ENCODE measurements around the gene ULBP1. TPM values are rescaled to one million over a fixed set of nuclear protein-coding genes. Genes with fewer than 3 reads are reported as not detected.
"Not testable (repeated sequence)": the region's sequence is repeated elsewhere in the genome, so short reads cannot be mapped to it uniquely, and the experiment has no call there.

The ULBP1 gene
- total and polyA plus RNA-seq, 3 experiments from 2014 or later: 0.60 to 0.74 TPM; not detected in 1

GRCh38 chr6:149922091-149922490 is 41.7 kb upstream of the ULBP1 start:
- CTCF ChIA-PET; H3K27ac ChIP-seq (ENCODE audit: low read depth, low read length); H3K36me3 Mint-ChIP-seq; DNase-seq; POLR2A ChIA-PET; H3K4me3 ChIP-seq (ENCODE audit: low read length); H3K9me3 ChIP-seq (ENCODE audit: low read length); H3K9me3 Mint-ChIP-seq; H3K36me3 ChIP-seq (ENCODE audit: insufficient read depth, low read length): not testable (repeated sequence)
- Mint-ChIP-seq H3K27me3 (peaks cover 64 to 72% of the 10 kb centered on the region in 2 donors), H3K27ac (peak overlapping the region in 2 of 8 donors; percentile 30 to 43), H3K4me1 (peaks cover 25 to 37% (median 26%) of the 10 kb centered on the region in 3 donors), H3K4me3 (peak overlapping the region; percentile 27 to 76 (median 57))
- peaks cover 20% of the 10 kb centered on the region for H3K4me1 ChIP-seq (ENCODE audit: insufficient read depth, low read length)
- H3K27me3 ChIP-seq (ENCODE audit: insufficient read depth, low read length, poor library complexity, severe bottlenecking): peaks cover 47% of the 10 kb centered on the region

- DNase-seq: peak; percentile 70 to 86 (median 76)
- H3K9me3 ChIP-seq (ENCODE audit: low read length): no peaks in the 10 kb centered on the region
- ChIA-PET POLR2A (no interaction called here), CTCF (no interaction called here)
- H3K36me3 ChIP-seq (ENCODE audit: insufficient read depth, low read length): no peaks in the 10 kb centered on the region
- H3K4me3 Mint-ChIP-seq: peak within 1 kb of the TSS; percentile 49 to 93 (median 88)
- H3K27ac Mint-ChIP-seq: peak within 1 kb of the TSS in 4 of 8 donors; percentile 2 to 74 (median 42)
- peaks cover 25 to 37% (median 26%) of the 10 kb centered on the region in 3 donors for H3K4me1 Mint-ChIP-seq
- H3K27me3 Mint-ChIP-seq: peaks cover 68 to 79% of the 10 kb centered on the region in 2 donors
- H3K4me1 ChIP-seq (ENCODE audit: insufficient read depth, low read length): peaks cover 20% of the 10 kb centered on the region
- H3K9me3 Mint-ChIP-seq: peaks cover 0 to 2% (median 0%) of the 10 kb centered on the region in 5 donors
- H3K27ac ChIP-seq (ENCODE audit: low read depth, low read length): no peak within 1 kb of the TSS
- peak within 1 kb of the TSS; percentile 81 for H3K4me3 ChIP-seq (ENCODE audit: low read length)
- peaks cover 47% of the 10 kb centered on the region for H3K27me3 ChIP-seq (ENCODE audit: insufficient read depth, low read length, poor library complexity, severe bottlenecking)
- no peaks in the 10 kb centered on the region for H3K36me3 Mint-ChIP-seq
Measured at GRCh38 chr6:149922642-149923326, 41.0 kb upstream of the ULBP1 start, which contains the start of gene RAET1G. TSS of gene RAET1G (minus strand) at chr6:149923121. CDS start at chr6:149923010, 111 bp downstream.

GRCh38 chr6:149923327-149923986 is 40.3 kb upstream of the ULBP1 start:
- peak overlapping the region; percentile 81 for H3K4me3 ChIP-seq (ENCODE audit: low read length)
- POLR2A ChIA-PET: no interaction called here
- CTCF ChIA-PET: no interaction called here
- no peak overlapping the region for H3K27ac ChIP-seq (ENCODE audit: low read depth, low read length)
- peaks cover 74 to 82% of the 10 kb centered on the region in 2 donors for H3K27me3 Mint-ChIP-seq
- H3K9me3 ChIP-seq (ENCODE audit: low read length): no peaks in the 10 kb centered on the region
- DNase-seq: no peak
- peak overlapping the region in 2 of 8 donors; percentile 53 to 74 for H3K27ac Mint-ChIP-seq
- H3K4me1 Mint-ChIP-seq: peaks cover 25 to 37% (median 26%) of the 10 kb centered on the region in 3 donors
- H3K4me3 Mint-ChIP-seq: peak overlapping the region; percentile 34 to 93 (median 88)
- H3K4me1 ChIP-seq (ENCODE audit: insufficient read depth, low read length): peaks cover 20% of the 10 kb centered on the region
- no peaks in the 10 kb centered on the region for H3K36me3 ChIP-seq (ENCODE audit: insufficient read depth, low read length)
- H3K36me3 Mint-ChIP-seq: no peaks in the 10 kb centered on the region
- peaks cover 0 to 2% (median 0%) of the 10 kb centered on the region in 5 donors for H3K9me3 Mint-ChIP-seq
- H3K27me3 ChIP-seq (ENCODE audit: insufficient read depth, low read length, poor library complexity, severe bottlenecking): peaks cover 47% of the 10 kb centered on the region

- POLR2A ChIA-PET: no interaction called here
- no peak overlapping the region for H3K4me3 ChIP-seq (ENCODE audit: low read length)
- H3K27me3 Mint-ChIP-seq: peaks cover 81 to 87% of the 10 kb centered on the region in 2 donors
- H3K27me3 ChIP-seq (ENCODE audit: insufficient read depth, low read length, poor library complexity, severe bottlenecking): peaks cover 53% of the 10 kb centered on the region
- H3K9me3 Mint-ChIP-seq: peaks cover 0 to 2% (median 0%) of the 10 kb centered on the region in 5 donors
- H3K4me3 Mint-ChIP-seq: peak overlapping the region in 6 of 7 donors; percentile 21 to 90 (median 42)
- H3K27ac ChIP-seq (ENCODE audit: low read depth, low read length): no peak overlapping the region
- H3K9me3 ChIP-seq (ENCODE audit: low read length): no peaks in the 10 kb centered on the region
- CTCF ChIA-PET: interaction anchor here (1.0 to 1.2 kb wide), 2 partner anchors 16 to 84 kb away, joined by 3 to 4 read pairs; no protein-coding TSS in a partner anchor
- DNase-seq: no peak
- H3K4me1 Mint-ChIP-seq: peaks cover 25 to 37% (median 26%) of the 10 kb centered on the region in 3 donors
- peaks cover 20% of the 10 kb centered on the region for H3K4me1 ChIP-seq (ENCODE audit: insufficient read depth, low read length)
- no peak overlapping the region for H3K27ac Mint-ChIP-seq
- no peaks in the 10 kb centered on the region for H3K36me3 Mint-ChIP-seq
- H3K36me3 ChIP-seq (ENCODE audit: insufficient read depth, low read length): no peaks in the 10 kb centered on the region
Measured at GRCh38 chr6:149924206-149924932, 39.4 kb upstream of the ULBP1 start.

- Histone ChIP-seq H3K9me3 (ENCODE audit: low read length) (no peaks in the 10 kb centered on the region), H3K27me3 (ENCODE audit: insufficient read depth, low read length, poor library complexity, severe bottlenecking) (peaks cover 59% of the 10 kb centered on the region), H3K4me3 (ENCODE audit: low read length) (no peak overlapping the region), H3K36me3 (ENCODE audit: insufficient read depth, low read length) (no peaks in the 10 kb centered on the region), H3K4me1 (ENCODE audit: insufficient read depth, low read length) (peaks cover 20% of the 10 kb centered on the region), H3K27ac (ENCODE audit: low read depth, low read length) (no peak overlapping the region)
- no peak for DNase-seq
- H3K9me3 Mint-ChIP-seq: peaks cover 0 to 2% (median 0%) of the 10 kb centered on the region in 5 donors
- CTCF ChIA-PET: interaction anchor here (0.9 to 1.2 kb wide), 3 partner anchors 9 to 85 kb away, joined by 3 to 4 read pairs (median 3); no protein-coding TSS in a partner anchor
- peaks cover 25 to 37% (median 26%) of the 10 kb centered on the region in 3 donors for H3K4me1 Mint-ChIP-seq
- no peaks in the 10 kb centered on the region for H3K36me3 Mint-ChIP-seq
- H3K27me3 Mint-ChIP-seq: peaks cover 82 to 91% of the 10 kb centered on the region in 2 donors
- POLR2A ChIA-PET: no interaction called here
- no peak overlapping the region for H3K27ac Mint-ChIP-seq
- H3K4me3 Mint-ChIP-seq: peak overlapping the region in 2 of 7 donors; percentile 5 to 27
Measured at GRCh38 chr6:149924933-149925252, 38.9 kb upstream of the ULBP1 start.

GRCh38 chr6:149925253-149925973 is 38.3 kb upstream of the ULBP1 start:
- DNase-seq: no peak
- peak overlapping the region in 4 of 7 donors; percentile 19 to 64 (median 34) for H3K4me3 Mint-ChIP-seq

GRCh38 chr6:149925974-149926777 is 37.6 kb upstream of the ULBP1 start:
- ChIA-PET POLR2A (no interaction called here), CTCF (interaction anchor here (0.9 to 1.2 kb wide), 2 partner anchors 10 to 86 kb away, joined by 3 read pairs; no protein-coding TSS in a partner anchor)
- Mint-ChIP-seq H3K4me3 (peak overlapping the region in 1 of 7 donors; percentile 6), H3K36me3 (no peaks in the 10 kb centered on the region), H3K27me3 (peaks cover 79 to 91% of the 10 kb centered on the region in 2 donors), H3K9me3 (peaks cover 0 to 2% (median 0%) of the 10 kb centered on the region in 5 donors), H3K27ac (peak overlapping the region in 2 of 8 donors; percentile 15 to 82), H3K4me1 (peaks cover 25 to 37% (median 26%) of the 10 kb centered on the region in 3 donors)
- H3K4me3 ChIP-seq (ENCODE audit: low read length): peak overlapping the region; percentile 19
- H3K36me3 ChIP-seq (ENCODE audit: insufficient read depth, low read length): no peaks in the 10 kb centered on the region
- H3K9me3 ChIP-seq (ENCODE audit: low read length): no peaks in the 10 kb centered on the region
- DNase-seq: peak; percentile 39 to 79 (median 56)
- H3K27ac ChIP-seq (ENCODE audit: low read depth, low read length): no peak overlapping the region
- H3K4me1 ChIP-seq (ENCODE audit: insufficient read depth, low read length): peaks cover 20% of the 10 kb centered on the region
- peaks cover 55% of the 10 kb centered on the region for H3K27me3 ChIP-seq (ENCODE audit: insufficient read depth, low read length, poor library complexity, severe bottlenecking)

More at GRCh38 chr6:149925253-149925973, 38.3 kb upstream of the ULBP1 start:
- no peak overlapping the region for H3K27ac Mint-ChIP-seq
- no peak overlapping the region for H3K27ac ChIP-seq (ENCODE audit: low read depth, low read length)
- peaks cover 0 to 2% (median 0%) of the 10 kb centered on the region in 5 donors for H3K9me3 Mint-ChIP-seq
- POLR2A ChIA-PET: no interaction called here
- H3K36me3 Mint-ChIP-seq: no peaks in the 10 kb centered on the region
- H3K9me3 ChIP-seq (ENCODE audit: low read length): no peaks in the 10 kb centered on the region
- CTCF ChIA-PET: interaction anchor here (0.9 to 1.2 kb wide), 3 partner anchors 10 to 85 kb away, joined by 3 to 4 read pairs (median 3); no protein-coding TSS in a partner anchor
- H3K4me1 ChIP-seq (ENCODE audit: insufficient read depth, low read length): peaks cover 20% of the 10 kb centered on the region
- no peak overlapping the region for H3K4me3 ChIP-seq (ENCODE audit: low read length)
- peaks cover 25 to 37% (median 26%) of the 10 kb centered on the region in 3 donors for H3K4me1 Mint-ChIP-seq
- peaks cover 81 to 91% of the 10 kb centered on the region in 2 donors for H3K27me3 Mint-ChIP-seq
- no peaks in the 10 kb centered on the region for H3K36me3 ChIP-seq (ENCODE audit: insufficient read depth, low read length)
- H3K27me3 ChIP-seq (ENCODE audit: insufficient read depth, low read length, poor library complexity, severe bottlenecking): peaks cover 59% of the 10 kb centered on the region
